Activated effector memory CD4-positive, alpha-beta T cell treated with Interleukin-2 at 50 U/mL for 16 hours (primary cell): ENCODE measurements around the gene ZNF552.
"Not testable (repeated sequence)": the region's sequence is repeated elsewhere in the genome, so short reads cannot be mapped to it uniquely, and the experiment has no call there.

Experiments
- DNase-seq: peaks from one replicate; pipeline ENCODE4 v3.0.0-alpha.2; 2020

ZNF552 gene

DNA sequence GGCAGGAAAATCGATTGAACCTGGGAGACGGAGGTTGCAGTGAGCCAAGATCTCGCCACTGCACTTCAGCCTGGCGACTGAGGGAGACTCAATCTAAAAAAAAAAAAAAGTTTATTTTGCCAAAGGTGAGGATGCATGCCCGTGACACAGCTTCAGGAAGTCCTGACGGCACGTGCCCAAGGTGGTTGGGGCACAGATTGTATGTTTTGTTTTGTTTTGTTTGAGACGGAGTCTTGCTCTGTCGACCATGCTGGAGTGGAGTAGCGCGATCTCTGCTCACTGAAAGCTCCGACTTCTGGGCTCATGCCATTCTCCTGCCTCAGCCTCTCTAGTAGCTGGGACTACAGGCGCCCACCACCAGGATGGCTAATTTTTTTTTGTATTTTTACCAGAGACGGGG, 3.3 kb upstream of the ZNF552 start:
- no peak for DNase-seq

DNA sequence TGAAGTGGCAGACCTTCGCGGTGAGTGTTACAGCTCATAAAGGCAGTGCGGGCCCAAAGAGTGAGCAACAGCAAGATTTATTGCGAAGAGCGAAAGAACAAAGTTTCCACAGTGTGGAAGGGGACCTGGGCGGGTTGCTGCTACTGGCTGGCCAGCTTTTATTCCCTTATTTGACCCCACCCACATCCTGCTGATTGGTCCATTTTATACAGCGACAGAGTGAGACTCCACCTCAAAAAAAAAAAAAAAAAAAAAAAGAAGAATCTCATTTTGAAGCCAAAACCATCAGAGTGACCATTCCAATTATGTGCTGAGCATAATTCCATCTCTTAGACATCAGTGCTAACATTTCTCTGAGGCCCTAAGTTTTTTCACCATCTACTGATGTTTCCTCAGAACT, 1.9 kb upstream of the ZNF552 start:
- no peak for DNase-seq

GRCh38 chr19:57815247-57816075, 748 bp upstream of the ZNF552 start:
- no peak for DNase-seq

DNA sequence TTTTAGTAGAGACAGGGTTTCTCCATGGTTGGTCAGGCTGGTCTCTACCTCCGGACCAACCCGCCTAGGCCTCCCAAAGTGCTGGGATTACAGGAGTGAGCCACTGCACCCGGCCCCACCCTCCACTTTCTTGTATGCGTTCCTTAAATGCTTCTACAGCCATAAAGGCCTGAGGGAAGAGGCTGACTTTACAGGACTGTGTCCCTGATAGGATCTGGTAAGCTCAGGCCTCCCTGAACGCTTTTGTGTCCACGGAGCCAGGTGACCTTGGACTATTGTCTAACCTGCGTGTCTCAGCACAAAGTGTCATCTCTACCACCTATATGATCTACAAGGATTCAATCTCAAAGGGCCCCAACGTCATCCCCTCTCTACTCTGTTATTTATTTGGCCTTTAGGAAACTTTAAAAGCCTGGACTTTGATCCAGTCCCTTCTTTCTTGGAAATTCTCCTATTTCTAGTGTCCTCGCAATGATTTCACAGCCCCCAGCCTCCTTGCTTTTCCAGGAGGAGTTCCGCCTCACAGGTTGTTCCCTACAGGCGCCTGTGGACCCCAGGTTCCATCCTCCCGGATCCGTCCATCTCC, 701 bp downstream of the ZNF552 start:
- DNase-seq = no peak

GRCh38 chr19:57812975-57813820, 1.5 kb downstream of the ZNF552 start:
- not testable (repeated sequence) for DNase-seq

- no peak for DNase-seq
These were observed 2.5 kb downstream of the ZNF552 start for GRCh38 chr19:57812226-57812625.

DNA sequence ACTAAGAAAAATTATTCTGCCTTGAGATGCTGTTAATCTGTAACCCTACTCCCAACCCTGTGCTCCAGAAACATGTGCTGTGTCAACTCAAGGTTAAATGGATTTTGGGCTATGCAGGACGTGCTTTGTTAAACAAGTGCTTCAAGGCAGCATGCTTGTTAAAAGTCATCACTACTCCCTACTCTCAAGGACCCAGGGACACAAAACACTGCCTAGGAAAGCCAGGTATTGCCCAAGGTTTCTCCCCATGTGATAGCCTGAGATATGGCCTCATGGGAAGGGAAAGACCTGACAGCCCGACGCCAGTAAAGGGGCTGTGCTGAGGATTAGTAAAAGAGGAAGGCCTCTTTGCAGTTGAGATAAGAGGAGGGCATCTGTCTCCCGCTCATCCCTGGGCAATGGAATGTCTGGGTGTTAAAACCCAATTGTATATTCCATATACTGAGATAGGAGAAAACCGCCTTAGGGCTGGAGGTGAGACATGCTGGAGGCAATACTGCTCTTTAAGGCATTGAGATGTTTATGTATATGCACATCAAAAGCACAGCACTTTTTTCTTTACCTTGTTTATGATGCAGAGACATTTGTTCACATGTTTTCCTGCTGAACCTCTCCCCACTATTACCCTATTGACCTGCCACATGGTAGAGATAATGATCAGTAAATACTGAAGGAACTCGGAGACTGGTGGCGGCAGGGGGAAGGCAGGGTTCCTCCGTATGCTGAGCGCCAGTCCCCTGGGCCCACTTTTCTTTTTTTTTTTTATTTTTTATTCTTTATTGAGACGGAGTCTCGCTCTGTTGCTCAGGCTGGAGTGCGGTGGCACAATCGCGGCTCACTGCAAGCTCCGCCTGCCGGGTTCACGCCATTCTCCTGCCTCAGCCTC, 4.1 kb downstream of the ZNF552 start:
- DNase-seq = not testable (repeated sequence)

DNA sequence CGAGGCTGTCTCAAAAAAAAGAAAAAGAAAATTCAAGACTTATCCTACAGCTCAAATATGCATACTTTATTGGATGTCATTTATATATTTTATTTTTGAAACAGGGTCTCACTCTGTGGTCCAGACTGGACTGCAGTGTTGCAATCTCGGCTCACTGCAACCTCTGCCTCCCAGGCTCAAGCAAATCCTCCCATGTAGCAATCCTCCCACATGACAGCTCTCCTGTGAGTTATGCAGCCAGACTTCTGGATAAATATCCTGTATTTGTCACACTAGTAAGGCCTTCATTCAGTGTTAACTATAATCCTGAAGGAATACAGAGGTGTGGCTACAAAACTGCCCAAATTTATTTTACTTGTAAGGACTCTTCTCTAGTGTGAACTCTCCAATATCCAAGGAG, 7.2 kb downstream of the ZNF552 start:
- DNase-seq = no peak

GRCh38 chr19:57803594-57804325, 11.0 kb downstream of the ZNF552 start:
- DNase-seq = no peak

GRCh38 chr19:57803265-57803593, 11.5 kb downstream of the ZNF552 start:
- no peak for DNase-seq

DNA sequence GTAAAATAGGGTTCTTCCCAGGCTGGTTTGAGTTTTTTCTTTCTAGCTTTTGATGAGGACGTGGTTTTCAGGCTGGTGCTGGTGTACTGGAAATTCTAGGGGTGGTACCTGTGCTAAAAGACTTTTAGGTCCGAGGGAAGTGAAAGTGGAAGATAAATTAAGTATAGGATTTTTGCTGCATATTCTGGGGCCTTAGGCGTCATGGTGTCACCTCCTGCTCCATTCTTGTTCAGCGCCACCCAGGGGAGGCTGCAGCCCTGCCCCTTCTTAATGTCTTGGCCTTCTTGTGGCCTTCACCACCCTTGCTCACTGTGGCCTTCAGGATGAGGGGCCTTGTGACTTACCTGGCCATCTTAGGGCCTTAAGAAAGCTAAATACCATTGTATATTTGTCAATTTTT, 12.4 kb downstream of the ZNF552 start:
- DNase-seq = no peak

DNA sequence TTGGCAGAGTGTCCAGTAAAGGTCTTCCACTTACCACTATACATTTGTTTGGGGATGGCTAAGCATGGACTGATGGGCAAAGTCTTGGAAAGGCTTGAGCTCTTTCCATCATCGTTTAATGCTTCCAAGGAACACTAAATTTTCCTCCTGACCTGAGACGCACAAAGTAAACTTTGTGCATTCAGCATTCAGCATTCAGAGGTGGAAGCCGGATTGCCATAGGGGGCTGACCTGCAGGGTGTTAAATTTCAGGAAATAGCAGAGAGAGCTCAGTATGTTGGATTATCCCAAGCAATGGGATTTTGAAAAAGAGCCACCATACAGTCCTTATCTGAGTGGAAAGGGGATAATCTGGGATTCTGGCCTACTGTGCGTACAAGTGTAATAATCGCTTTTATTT, 14.0 kb downstream of the ZNF552 start:
- DNase-seq = no peak

- not testable (repeated sequence) for DNase-seq
These were observed 18.1 kb downstream of the ZNF552 start for GRCh38 chr19:57796580-57796979.

GRCh38 chr19:57789288-57789687, 25.4 kb downstream of the ZNF552 start:
- no peak for DNase-seq

GRCh38 chr19:57788114-57788692, 26.5 kb downstream of the ZNF552 start:
- no peak for DNase-seq

- no peak for DNase-seq
These were observed 27.8 kb downstream of the ZNF552 start for GRCh38 chr19:57786906-57787305.

- DNase-seq = no peak
These were observed 28.4 kb downstream of the ZNF552 start for GRCh38 chr19:57786286-57786685.

DNA sequence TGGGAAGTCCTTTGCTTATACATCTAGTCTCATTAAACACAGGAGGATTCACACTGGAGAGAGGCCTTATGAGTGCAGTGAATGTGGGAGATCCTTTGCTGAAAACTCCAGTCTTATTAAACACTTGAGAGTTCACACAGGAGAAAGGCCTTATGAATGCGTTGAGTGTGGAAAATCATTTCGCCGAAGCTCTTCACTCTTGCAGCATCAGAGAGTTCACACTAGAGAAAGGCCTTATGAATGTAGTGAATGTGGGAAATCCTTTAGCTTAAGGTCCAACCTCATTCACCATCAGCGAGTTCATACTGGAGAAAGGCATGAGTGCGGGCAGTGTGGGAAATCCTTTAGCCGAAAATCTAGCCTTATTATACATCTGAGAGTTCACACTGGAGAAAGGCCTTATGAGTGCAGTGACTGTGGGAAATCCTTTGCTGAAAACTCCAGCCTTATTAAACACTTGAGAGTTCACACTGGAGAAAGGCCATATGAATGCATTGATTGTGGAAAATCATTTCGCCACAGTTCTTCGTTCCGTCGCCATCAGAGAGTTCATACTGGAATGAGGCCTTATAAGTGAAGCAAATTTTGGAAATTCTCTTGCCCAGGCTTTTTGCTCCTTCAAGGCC, 35.4 kb downstream of the ZNF552 start:
- DNase-seq = no peak

DNA sequence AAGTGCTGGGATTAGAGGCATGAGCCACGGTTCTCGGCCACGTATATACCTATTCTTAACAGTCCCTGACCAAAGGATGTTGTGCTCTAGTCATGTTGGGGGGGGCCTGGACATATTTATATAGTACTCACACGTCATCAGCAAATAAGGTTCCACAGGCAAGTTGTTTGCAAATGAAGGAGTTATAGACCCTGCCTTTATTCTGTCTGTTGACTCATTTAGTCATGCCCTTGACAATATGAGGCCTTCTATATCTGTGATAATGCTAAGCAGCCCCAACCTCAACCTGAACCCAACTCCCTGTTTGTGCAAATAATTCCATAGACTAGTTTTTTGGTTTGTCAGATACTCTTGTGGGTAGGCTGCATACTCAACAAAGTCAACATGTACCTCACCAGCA, 36.4 kb downstream of the ZNF552 start:
- DNase-seq = no peak

DNA sequence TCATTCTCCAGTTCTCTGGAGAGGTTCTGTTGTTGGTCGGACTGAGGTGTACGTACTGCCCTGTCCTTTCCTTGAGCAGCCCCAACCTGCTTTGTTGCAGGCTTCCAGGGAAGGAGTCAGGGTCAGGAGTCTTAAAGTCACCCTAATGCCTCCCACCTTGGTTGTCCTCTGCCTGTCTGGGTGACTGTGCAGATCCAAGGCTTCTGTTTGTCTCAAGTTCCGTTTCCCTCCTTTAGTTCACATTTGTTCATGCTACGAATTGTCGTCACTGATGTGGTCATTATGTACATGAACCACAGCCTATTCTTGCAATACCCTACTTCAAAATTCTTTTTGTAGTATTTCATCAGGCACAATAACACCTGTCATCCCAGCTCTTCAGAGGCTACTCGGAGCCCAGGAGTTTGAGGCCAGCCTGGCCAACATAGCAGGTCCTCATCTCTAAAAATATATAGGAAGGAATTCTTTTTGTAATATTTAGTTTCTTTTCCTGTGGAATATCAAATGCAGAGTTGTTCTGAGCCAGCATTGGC, 37.9 kb downstream of the ZNF552 start:
- DNase-seq = no peak

- DNase-seq = no peak
These were observed 41.2 kb downstream of the ZNF552 start for GRCh38 chr19:57773488-57773887.
